ENCODE data around the gene PBRM1.
A peak's percentile ranks its signal among the peaks of the same experiment; 100 is the strongest.

PBRM1 gene

GRCh38 chr3:52651592-52651991 lies 34.1 kb downstream of the PBRM1 start:
- ATAC-seq (no peak), DNase-seq (no peak)
- no peaks in the 10 kb centered on the region for H3K27me3 Mint-ChIP-seq
- H3K27ac Mint-ChIP-seq, result no peak overlapping the region
- no peak overlapping the region for H3K4me3 Mint-ChIP-seq
- peaks cover 8% of the 10 kb centered on the region for H3K4me1 Mint-ChIP-seq
- no peaks in the 10 kb centered on the region for H3K9me3 Mint-ChIP-seq

GRCh38 chr3:52650439-52650838 lies 35.3 kb downstream of the PBRM1 start:
- no peak for DNase-seq
- H3K4me1 Mint-ChIP-seq, result peaks cover 8% of the 10 kb centered on the region
- no peak overlapping the region for H3K27ac Mint-ChIP-seq
- H3K27me3 Mint-ChIP-seq, result no peaks in the 10 kb centered on the region
- H3K4me3 Mint-ChIP-seq, result no peak overlapping the region
- no peak for ATAC-seq
- H3K9me3 Mint-ChIP-seq, result no peaks in the 10 kb centered on the region

GRCh38 chr3:52649461-52650210 lies 36.1 kb downstream of the PBRM1 start:
- DNase-seq (no peak), ATAC-seq (no peak)
- Mint-ChIP-seq H3K9me3 (no peaks in the 10 kb centered on the region), H3K4me1 (peaks cover 8% of the 10 kb centered on the region), H3K27ac (peak overlapping the region in 1 of 2 donors; percentile 61), H3K27me3 (no peaks in the 10 kb centered on the region), H3K4me3 (no peak overlapping the region)

DNA sequence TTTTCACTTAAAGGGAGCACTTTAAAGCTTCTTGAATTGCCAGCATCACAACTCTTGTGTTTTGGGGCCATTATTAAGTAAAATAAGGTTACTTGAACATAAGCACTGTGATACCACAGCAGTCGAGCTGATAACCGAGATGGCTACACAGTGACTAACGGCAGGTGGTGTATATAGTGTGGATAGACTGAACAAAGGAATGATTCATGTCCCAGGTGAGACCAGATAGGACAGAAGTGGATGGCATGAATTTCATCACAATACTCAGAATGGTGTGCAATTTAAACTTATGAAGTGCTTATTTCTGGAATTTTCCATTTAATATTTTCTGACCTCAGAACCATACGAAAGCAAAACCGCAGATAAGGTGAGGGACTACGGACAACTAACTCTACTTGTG lies 40.2 kb downstream of the PBRM1 start:
- Mint-ChIP-seq H3K27me3 (no peaks in the 10 kb centered on the region), H3K4me1 (peaks cover 3% of the 10 kb centered on the region), H3K4me3 (no peak overlapping the region), H3K9me3 (no peaks in the 10 kb centered on the region), H3K27ac (peak overlapping the region in 1 of 2 donors; percentile 14)
- no peak for ATAC-seq
- no peak for DNase-seq

DNA sequence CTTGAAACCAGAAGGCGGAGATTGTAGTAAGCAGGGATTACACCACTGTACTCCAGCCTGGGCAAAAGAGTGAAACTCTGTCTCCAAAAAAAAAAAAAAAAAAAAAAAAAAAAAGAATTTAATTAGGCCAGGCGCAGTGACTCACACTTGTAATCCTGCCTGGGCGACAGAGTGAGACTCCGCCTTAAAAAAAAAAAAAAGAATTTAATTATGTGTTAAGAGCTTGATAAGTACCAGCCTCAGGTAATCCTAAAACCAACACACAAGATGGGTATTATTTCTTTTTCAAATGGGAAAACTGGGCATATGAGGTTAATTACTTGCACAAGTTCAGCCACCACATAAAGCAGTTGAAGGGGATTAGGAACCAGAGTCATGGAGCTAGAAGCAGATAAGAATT lies 49.0 kb downstream of the PBRM1 start:
- H3K27me3 Mint-ChIP-seq, result no peaks in the 10 kb centered on the region
- H3K4me1 Mint-ChIP-seq, result no peaks in the 10 kb centered on the region
- DNase-seq, result no peak
- ATAC-seq, result no peak
- no peak overlapping the region for H3K27ac Mint-ChIP-seq
- H3K4me3 Mint-ChIP-seq, result no peak overlapping the region
- no peaks in the 10 kb centered on the region for H3K9me3 Mint-ChIP-seq

DNA sequence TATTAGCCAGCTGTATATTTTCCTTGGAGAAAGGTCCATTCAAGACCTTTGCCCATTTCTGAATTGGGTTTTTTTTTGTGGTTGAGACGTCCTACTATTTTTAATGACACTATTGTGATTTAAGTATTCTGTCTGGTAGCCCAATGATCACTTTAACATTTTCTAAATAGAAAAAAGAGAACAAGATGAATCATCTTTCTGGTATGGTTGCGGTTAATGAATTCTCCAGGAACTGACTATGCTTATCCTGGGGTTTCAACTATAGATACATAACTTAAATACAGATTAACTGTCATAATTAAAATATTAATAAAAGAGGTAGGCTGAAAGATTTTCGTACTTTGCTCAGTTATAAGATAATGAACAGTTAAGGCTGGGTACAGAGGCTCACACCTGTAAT lies 51.9 kb downstream of the PBRM1 start:
- H3K4me1 Mint-ChIP-seq, result no peaks in the 10 kb centered on the region
- H3K27ac Mint-ChIP-seq, result no peak overlapping the region
- no peak overlapping the region for H3K4me3 Mint-ChIP-seq
- no peaks in the 10 kb centered on the region for H3K27me3 Mint-ChIP-seq
- no peaks in the 10 kb centered on the region for H3K9me3 Mint-ChIP-seq
- DNase-seq (no peak), ATAC-seq (no peak)

GRCh38 chr3:52625041-52625440 lies 60.7 kb downstream of the PBRM1 start:
- peaks cover 28% of the 10 kb centered on the region for H3K4me1 Mint-ChIP-seq
- no peak overlapping the region for H3K4me3 Mint-ChIP-seq
- H3K27ac Mint-ChIP-seq, result no peak overlapping the region
- no peaks in the 10 kb centered on the region for H3K9me3 Mint-ChIP-seq
- ATAC-seq, result no peak
- no peaks in the 10 kb centered on the region for H3K27me3 Mint-ChIP-seq
- no peak for DNase-seq

DNA sequence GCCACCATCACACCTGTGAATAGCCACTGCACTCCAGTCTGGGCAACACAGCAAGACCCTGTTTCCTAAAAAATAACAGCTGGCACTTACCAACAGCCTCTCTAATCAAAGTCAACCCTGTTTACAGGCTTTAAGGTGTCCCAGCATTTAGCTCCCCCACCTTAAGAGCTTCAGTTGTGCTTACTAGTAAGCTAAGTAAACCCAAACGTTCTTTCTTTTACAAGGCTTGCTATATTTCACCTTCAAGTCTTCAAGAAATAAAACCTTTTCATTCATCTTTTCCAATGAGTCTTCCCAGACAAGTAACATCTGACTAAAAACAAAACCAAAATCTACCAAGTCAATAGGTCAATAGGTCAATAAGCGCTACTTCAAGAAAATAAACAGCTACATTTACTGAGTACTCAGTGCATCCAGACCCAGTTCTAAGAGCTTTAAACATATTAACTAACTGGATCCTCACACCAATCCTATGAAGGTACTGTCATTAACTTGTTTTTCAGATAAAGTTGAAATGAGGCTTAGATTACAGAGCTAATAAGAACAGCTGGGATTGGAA lies 62.4 kb downstream of the PBRM1 start:
- H3K27ac Mint-ChIP-seq, result peak overlapping the region in 1 of 2 donors; percentile 23
- H3K4me3 Mint-ChIP-seq, result no peak overlapping the region

GRCh38 chr3:52620580-52620979 lies 65.1 kb downstream of the PBRM1 start:
- no peak for DNase-seq
- Mint-ChIP-seq H3K27me3 (no peaks in the 10 kb centered on the region), H3K4me1 (peaks cover 31% of the 10 kb centered on the region), H3K27ac (no peak overlapping the region), H3K9me3 (no peaks in the 10 kb centered on the region), H3K4me3 (no peak overlapping the region)
- ATAC-seq, result no peak

More for the DNA sequence above, 62.4 kb downstream of the PBRM1 start:
- H3K27me3 Mint-ChIP-seq, result no peaks in the 10 kb centered on the region
- H3K9me3 Mint-ChIP-seq, result no peaks in the 10 kb centered on the region
- DNase-seq (no peak), ATAC-seq (no peak)
- H3K4me1 Mint-ChIP-seq, result peaks cover 31% of the 10 kb centered on the region

DNA sequence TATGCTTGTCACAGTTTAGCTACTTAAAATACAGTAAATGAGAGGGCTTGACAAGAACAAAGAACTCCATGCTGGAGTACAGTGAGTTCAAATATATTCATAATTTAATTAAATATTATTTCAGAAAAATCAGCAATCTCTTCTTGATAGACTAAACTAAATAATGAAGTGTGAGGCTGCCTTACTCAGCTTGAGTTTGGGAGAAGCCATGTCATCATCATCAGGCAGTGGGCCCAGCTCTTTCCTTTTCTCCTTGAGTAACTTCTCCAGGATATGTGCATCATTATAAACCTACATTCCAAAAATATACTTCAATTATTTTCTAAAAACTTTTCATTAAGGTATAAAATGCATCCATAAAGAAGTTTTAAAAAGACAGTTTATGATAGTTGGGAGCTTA lies 70.5 kb downstream of the PBRM1 start:
- H3K9me3 Mint-ChIP-seq, result no peaks in the 10 kb centered on the region
- H3K4me1 Mint-ChIP-seq, result peaks cover 5% of the 10 kb centered on the region
- no peaks in the 10 kb centered on the region for H3K27me3 Mint-ChIP-seq
- DNase-seq, result no peak
- no peak overlapping the region for H3K4me3 Mint-ChIP-seq
- no peak for ATAC-seq
- H3K27ac Mint-ChIP-seq, result no peak overlapping the region

DNA sequence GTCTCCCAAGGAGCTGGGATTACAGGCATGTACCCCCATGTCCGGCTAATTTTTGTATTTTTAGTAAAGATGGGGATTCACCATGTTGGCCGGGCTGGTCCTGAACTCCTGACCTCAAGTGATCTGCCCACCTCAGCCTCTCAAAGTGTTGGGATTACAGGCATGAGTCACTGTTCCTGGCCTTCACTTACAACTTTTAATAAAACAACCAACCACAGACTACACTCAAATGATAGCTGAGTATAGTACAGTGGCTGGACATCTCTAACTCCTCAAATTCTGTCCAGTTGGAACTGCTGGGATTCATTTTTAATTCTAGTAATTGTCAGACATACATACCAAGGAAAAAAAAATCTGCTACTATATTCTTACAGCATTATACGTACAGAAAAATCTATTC lies 71.0 kb downstream of the PBRM1 start:
- Mint-ChIP-seq H3K9me3 (no peaks in the 10 kb centered on the region), H3K4me3 (no peak overlapping the region), H3K4me1 (no peaks in the 10 kb centered on the region), H3K27ac (peak overlapping the region in 1 of 2 donors; percentile 57), H3K27me3 (no peaks in the 10 kb centered on the region)
- ATAC-seq, result no peak
- no peak for DNase-seq

DNA sequence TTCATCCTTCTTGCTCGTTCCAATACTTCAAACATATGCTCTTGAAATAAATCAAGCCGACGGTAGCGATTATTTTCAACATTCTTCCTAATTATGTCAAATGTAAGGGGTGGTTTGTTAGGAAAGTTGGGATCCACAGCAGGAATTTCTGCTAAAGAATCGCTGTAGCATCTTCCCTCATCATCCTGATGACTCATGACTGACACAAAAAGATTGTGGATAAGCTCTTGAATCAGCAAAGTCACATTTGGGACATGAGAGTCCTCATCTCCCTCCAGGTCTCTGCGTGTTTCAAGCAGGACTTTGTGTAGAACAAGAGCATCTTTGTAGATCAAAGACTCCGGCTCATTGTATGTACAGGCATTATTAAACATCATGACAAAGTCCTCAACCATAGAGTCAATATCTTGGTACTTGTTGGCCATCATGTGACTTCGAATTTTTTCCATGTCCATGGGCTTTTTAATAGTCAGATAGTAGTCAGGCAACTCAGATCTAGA lies 76.3 kb downstream of the PBRM1 start:
- Mint-ChIP-seq H3K4me3 (no peak overlapping the region), H3K27me3 (no peaks in the 10 kb centered on the region), H3K4me1 (no peaks in the 10 kb centered on the region), H3K9me3 (no peaks in the 10 kb centered on the region), H3K27ac (no peak overlapping the region)
- ATAC-seq (no peak), DNase-seq (no peak)

GRCh38 chr3:52608337-52608736 lies 77.4 kb downstream of the PBRM1 start:
- DNase-seq (no peak), ATAC-seq (no peak)
- H3K9me3 Mint-ChIP-seq, result no peaks in the 10 kb centered on the region
- no peak overlapping the region for H3K27ac Mint-ChIP-seq
- no peaks in the 10 kb centered on the region for H3K4me1 Mint-ChIP-seq
- H3K27me3 Mint-ChIP-seq, result no peaks in the 10 kb centered on the region
- H3K4me3 Mint-ChIP-seq, result no peak overlapping the region

GRCh38 chr3:52606373-52607085 lies 79.2 kb downstream of the PBRM1 start:
- peaks cover 0 to 8% of the 10 kb centered on the region in 2 donors for H3K9me3 Mint-ChIP-seq
- no peak for ATAC-seq
- H3K4me3 Mint-ChIP-seq, result no peak overlapping the region
- H3K4me1 Mint-ChIP-seq, result no peaks in the 10 kb centered on the region
- H3K27me3 Mint-ChIP-seq, result no peaks in the 10 kb centered on the region
- no peak for DNase-seq
- H3K27ac Mint-ChIP-seq, result no peak overlapping the region

- DNase-seq (no peak), ATAC-seq (no peak)
- no peak overlapping the region for H3K27ac Mint-ChIP-seq
- no peaks in the 10 kb centered on the region for H3K4me1 Mint-ChIP-seq
- no peak overlapping the region for H3K4me3 Mint-ChIP-seq
- peaks cover 6 to 8% of the 10 kb centered on the region in 2 donors for H3K9me3 Mint-ChIP-seq
- H3K27me3 Mint-ChIP-seq, result no peaks in the 10 kb centered on the region
Measured at GRCh38 chr3:52600258-52600657, 85.5 kb downstream of the PBRM1 start.

- no peaks in the 10 kb centered on the region for H3K27me3 Mint-ChIP-seq
- peaks cover 0 to 6% of the 10 kb centered on the region in 2 donors for H3K9me3 Mint-ChIP-seq
- ATAC-seq (no peak), DNase-seq (no peak)
- H3K27ac Mint-ChIP-seq, result peak overlapping the region; percentile 6 to 42
- no peak overlapping the region for H3K4me3 Mint-ChIP-seq
- H3K4me1 Mint-ChIP-seq, result no peaks in the 10 kb centered on the region
Measured at GRCh38 chr3:52596658-52597265, 89.0 kb downstream of the PBRM1 start.
